IMR-90 (cell line): ENCODE data around the gene SPATA2L. TPM values are rescaled to one million over a fixed set of nuclear protein-coding genes. Genes with fewer than 3 reads are reported as not detected.

Source experiments
- ATAC-seq: fragments of 200-7000 bp; cut with Tn5 transposase; 2 replicates; pipeline ENCODE4 v1.9.1; 2020; ENCODE audit warnings: low read depth, mild to moderate bottlenecking, moderate library complexity
- BruUV-seq: library from RNA; stranded (reverse); fragments of 400-500 nt; replicated peaks from 2 replicates; lab custom pipeline; 2021; lab: Mats Ljungman, UMichigan
- CTCF ChIA-PET: fragments of 300-600 bp; formaldehyde crosslinking; extraction: SDS; loops from one replicate; lab custom pipeline; 2021; ENCODE audit warnings: antibody characterized with exemption; lab: Yijun Ruan, JAX
- POLR2A ChIA-PET: fragments of 300-600 bp; sonication (Branson Sonifier 250); formaldehyde crosslinking; loops from one replicate; lab custom pipeline; 2022; ENCODE audit warnings: antibody characterized with exemption; ENCODE audit not compliant: unreplicated experiment; lab: Charles Lee
- DNase-seq: peaks from one replicate; pipeline ENCODE4 v3.0.0; 2013
- H2AFZ ChIP-seq: replicated peaks from 2 replicates; pipeline ENCODE3; 2013; ENCODE audit warnings: low read length, mild to moderate bottlenecking; ENCODE audit not compliant: poor library complexity
- H2AK5ac ChIP-seq: 2 replicates; pipeline ENCODE4 v1.6.1; 2013; ENCODE audit warnings: low read depth, low read length, inconsistent platforms
- H2AK9ac ChIP-seq: replicated peaks from 2 replicates; pipeline ENCODE3; 2013; ENCODE audit warnings: mild to moderate bottlenecking, low read depth, low read length, moderate library complexity; ENCODE audit not compliant: poor library complexity
- H2BK120ac ChIP-seq: 2 replicates; pipeline ENCODE4 v1.6.1; 2013; ENCODE audit warnings: low read depth, low read length, inconsistent platforms
- H2BK15ac ChIP-seq: 3 replicates; pipeline ENCODE4 v1.6.1; 2013; ENCODE audit warnings: low read depth, low read length, inconsistent platforms
- H2BK20ac ChIP-seq: 2 replicates; pipeline ENCODE4 v1.6.1; 2013; ENCODE audit warnings: low read depth, mild to moderate bottlenecking, inconsistent platforms, low read length, moderate library complexity
- H2BK5ac ChIP-seq: 2 replicates; pipeline ENCODE4 v1.6.1; 2013; ENCODE audit warnings: mild to moderate bottlenecking, low read depth, low read length, inconsistent platforms; ENCODE audit not compliant: poor library complexity, severe bottlenecking
- H3K14ac ChIP-seq: replicated peaks from 2 replicates; pipeline ENCODE4 v1.6.1; 2013; ENCODE audit warnings: low read depth, low read length, inconsistent platforms
- H3K18ac ChIP-seq: 2 replicates; pipeline ENCODE4 v1.6.1; 2013; ENCODE audit warnings: low read depth, low read length, control low read depth
- H3K23ac ChIP-seq: 2 replicates; pipeline ENCODE4 v1.6.1; 2013; ENCODE audit warnings: low read depth, low read length, inconsistent platforms
- H3K27ac ChIP-seq: 2 replicates; pipeline ENCODE4 v1.5.1; 2013; ENCODE audit warnings: mild to moderate bottlenecking, control low read depth, low read length; ENCODE audit not compliant: insufficient read depth
- H3K27me3 ChIP-seq: 2 replicates; pipeline ENCODE4 v1.6.1; 2013; ENCODE audit warnings: low read length; ENCODE audit not compliant: control insufficient read depth, insufficient read depth
- H3K36me3 ChIP-seq: 2 replicates; pipeline ENCODE4 v1.6.1; 2013; ENCODE audit warnings: low read length, mixed read lengths; ENCODE audit not compliant: control insufficient read depth, insufficient read depth
- H3K4ac ChIP-seq: 2 replicates; pipeline ENCODE4 v1.6.1; 2013; ENCODE audit warnings: low read depth, low read length, inconsistent platforms
- H3K4me1 ChIP-seq: 2 replicates; pipeline ENCODE4 v1.6.1; 2013; ENCODE audit warnings: low read length, mixed read lengths; ENCODE audit not compliant: control insufficient read depth, insufficient read depth
- H3K4me2 ChIP-seq: 2 replicates; pipeline ENCODE4 v1.6.1; 2013; ENCODE audit warnings: low read depth, mild to moderate bottlenecking, control low read depth, low read length, moderate library complexity
- H3K4me3 ChIP-seq: 2 replicates; pipeline ENCODE4 v1.5.1; 2013; ENCODE audit warnings: low read depth, mild to moderate bottlenecking, control low read depth, low read length, moderate library complexity; ENCODE audit not compliant: insufficient read depth
- H3K56ac ChIP-seq: 2 replicates; pipeline ENCODE4 v1.6.1; 2013; ENCODE audit warnings: low read length, inconsistent platforms; ENCODE audit not compliant: insufficient read depth; ENCODE audit errors: extremely low read depth
- H3K79me1 ChIP-seq, 2 experiments: 2 replicates each; pipeline ENCODE4 v1.6.1; 2013; ENCODE audit warnings: low read length in 2 of 2, inconsistent platforms in 1 of 2, low read depth in 1 of 2
- H3K9ac ChIP-seq: 2 replicates; pipeline ENCODE4 v1.6.1; 2013; ENCODE audit warnings: low read depth, low read length, control low read depth
- H3K9me1 ChIP-seq: 2 replicates; pipeline ENCODE4 v1.6.1; 2013; ENCODE audit warnings: low read length, inconsistent platforms; ENCODE audit not compliant: insufficient read depth
- H3K9me3 ChIP-seq: 2 replicates; pipeline ENCODE4 v1.6.1; 2013; ENCODE audit warnings: low read length; ENCODE audit not compliant: control insufficient read depth, insufficient read depth
- H4K20me1 ChIP-seq: 2 replicates; pipeline ENCODE4 v1.6.1; 2013; ENCODE audit warnings: low read length, inconsistent platforms; ENCODE audit not compliant: insufficient read depth
- H4K5ac ChIP-seq: 2 replicates; pipeline ENCODE4 v1.6.1; 2013; ENCODE audit warnings: mild to moderate bottlenecking, low read depth, low read length, control low read depth
- H4K8ac ChIP-seq, 2 experiments: 2 replicates each; pipeline ENCODE4 v1.6.1; 2013; ENCODE audit warnings: low read depth in 2 of 2, low read length in 2 of 2, control low read depth in 1 of 2, inconsistent platforms in 1 of 2
- H4K91ac ChIP-seq: 2 replicates; pipeline ENCODE4 v1.6.1; 2013; ENCODE audit warnings: low read depth, low read length, inconsistent platforms; ENCODE audit not compliant: insufficient read depth
- BHLHE40 ChIP-seq: fragments of 150-350 bp; IDR thresholded peaks from 2 replicates; pipeline ENCODE4 v1.6.1; 2016; ENCODE audit warnings: mild to moderate bottlenecking, low read depth, low read length
- FOS ChIP-seq: fragments of 150-350 bp; IDR thresholded peaks from 2 replicates; pipeline ENCODE4 v1.6.1; 2016; ENCODE audit warnings: low read depth, low read length
- MAZ ChIP-seq: IDR thresholded peaks from 2 replicates; pipeline ENCODE4 v1.6.1; 2012; ENCODE audit warnings: low read depth, mild to moderate bottlenecking, low read length, improper control_type of control experiment, moderate library complexity, borderline replicate concordance
- NFE2L2 ChIP-seq: fragments of 150-350 bp; IDR thresholded peaks from 2 replicates; pipeline ENCODE4 v1.6.1; 2016; ENCODE audit warnings: low read depth, mild to moderate bottlenecking, low read length
- POLR2A ChIP-seq: IDR thresholded peaks from 2 replicates; pipeline ENCODE4 v1.6.1; 2012; ENCODE audit warnings: mild to moderate bottlenecking, low read depth, low read length
- SMC3 ChIP-seq: fragments of 150-350 bp; IDR thresholded peaks from 2 replicates; pipeline ENCODE4 v1.6.1; 2016; ENCODE audit warnings: low read depth, mild to moderate bottlenecking, antibody characterized with exemption, low read length, moderate library complexity
- WGBS, 2 experiments: methylation state at CpG; one replicate each; pipeline versions ENCODE4 v1.1.5 to v1.1.7; 2013; ENCODE audit warnings: missing lambda C conversion rate in 2 of 2; ENCODE audit not compliant: insufficient read length in 1 of 2; ENCODE audit errors: extremely low coverage in 2 of 2; 5-methylcytosine and 5-hydroxymethylcytosine counted together
- dilution Hi-C: fragments of 300-500 bp; cut with HindIII; formaldehyde crosslinking; loops from one replicate; pipeline ENCODE4 v1.14.3; 2018; ENCODE audit warnings: low sequenced_read_pairs; ENCODE audit not compliant: unreplicated experiment
- in situ Hi-C: fragments of 300-500 bp; cut with MboI; formaldehyde crosslinking; loops from 3 replicates; pipeline ENCODE4 v1.14.3; 2019; ENCODE audit warnings: low sequenced_read_pairs, inconsistent platforms, mixed read lengths
- intact Hi-C: fragments of 100-400 bp; cut with micrococcal nuclease; formaldehyde crosslinking; loops from 2 replicates; pipeline ENCODE4 v1.10.0; 2022
- polyA plus RNA-seq, 3 experiments: library from polyadenylated mRNA; depleted of rRNA; stranded (reverse); fragments of >200 nt; gene quantifications; 2 replicates each; pipeline ENCODE4 v1.2.3, GENCODE V29; 2012; ENCODE audit warnings: low replicate concordance in 1 of 3
- total RNA-seq: library from RNA; depleted of rRNA; stranded (reverse); fragments of >200 nt; gene quantifications from 2 replicates; pipeline ENCODE4 v1.2.3, GENCODE V29; 2012
- TF ChIP-seq, protein P1 (sequence below): conservative IDR thresholded peaks from 2 replicates; pipeline ENCODE4 v1.5.1; 2012; ENCODE audit warnings: mild to moderate bottlenecking, low read depth, low read length, improper control_type of control experiment

Gene SPATA2L
- total and polyA plus RNA-seq, 2 of the 4 experiments (the other 2 are of a cell fraction), result 4.8 to 6.9 TPM

DNA sequence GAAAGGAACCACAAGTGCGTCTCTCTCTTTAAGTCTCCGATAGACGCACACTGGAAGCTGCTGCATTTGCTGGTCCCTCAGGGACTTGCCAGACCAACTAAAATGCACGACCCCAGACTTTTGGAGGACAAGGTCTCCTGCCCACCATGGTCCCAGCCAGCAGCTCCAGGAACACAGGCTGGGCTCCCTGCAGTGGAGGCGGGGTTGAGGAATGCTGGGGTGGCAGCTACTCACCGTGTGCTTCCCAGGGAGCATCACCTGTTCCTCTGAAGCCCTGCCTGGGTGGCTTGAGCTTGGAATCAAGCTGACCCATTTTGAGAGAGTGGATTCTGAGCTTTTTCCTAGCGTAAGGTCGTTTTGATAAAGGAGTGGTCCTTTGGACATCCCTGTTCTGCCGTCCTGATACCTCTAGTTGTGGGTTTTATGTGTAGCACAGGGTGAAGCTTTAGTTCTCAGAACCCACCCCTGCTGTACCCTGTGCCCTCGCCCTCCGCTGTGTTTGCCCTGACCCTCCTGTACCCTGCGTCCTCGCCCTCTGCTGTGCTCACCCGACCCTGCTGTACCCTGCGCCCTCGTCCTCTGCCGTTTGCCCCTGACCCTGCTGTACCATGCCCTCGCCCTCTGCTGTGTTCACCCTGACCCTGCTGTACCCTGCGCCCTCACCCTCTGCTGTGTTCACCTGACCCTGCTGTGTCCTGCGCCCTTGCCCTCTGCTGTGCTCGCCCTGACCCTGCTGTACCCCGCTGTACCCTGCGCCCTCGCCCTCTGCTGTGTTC lies 30.8 kb upstream of the SPATA2L start:
- H2BK15ac ChIP-seq, result no peak overlapping the region
- H3K56ac ChIP-seq, result no peak overlapping the region
- no peak overlapping the region for H2BK120ac ChIP-seq
- no peak overlapping the region for H3K4ac ChIP-seq
- H4K91ac ChIP-seq, result no peak overlapping the region
- no peak overlapping the region for H3K23ac ChIP-seq
- DNase-seq, result no peak
- no peak overlapping the region for H3K9ac ChIP-seq
- H2BK20ac ChIP-seq, result no peak overlapping the region
- TF ChIP-seq POLR2A, result no peak
- no peak for TF ChIP-seq BHLHE40
- no peak for TF ChIP-seq FOS
- TF ChIP-seq, protein P1, sequence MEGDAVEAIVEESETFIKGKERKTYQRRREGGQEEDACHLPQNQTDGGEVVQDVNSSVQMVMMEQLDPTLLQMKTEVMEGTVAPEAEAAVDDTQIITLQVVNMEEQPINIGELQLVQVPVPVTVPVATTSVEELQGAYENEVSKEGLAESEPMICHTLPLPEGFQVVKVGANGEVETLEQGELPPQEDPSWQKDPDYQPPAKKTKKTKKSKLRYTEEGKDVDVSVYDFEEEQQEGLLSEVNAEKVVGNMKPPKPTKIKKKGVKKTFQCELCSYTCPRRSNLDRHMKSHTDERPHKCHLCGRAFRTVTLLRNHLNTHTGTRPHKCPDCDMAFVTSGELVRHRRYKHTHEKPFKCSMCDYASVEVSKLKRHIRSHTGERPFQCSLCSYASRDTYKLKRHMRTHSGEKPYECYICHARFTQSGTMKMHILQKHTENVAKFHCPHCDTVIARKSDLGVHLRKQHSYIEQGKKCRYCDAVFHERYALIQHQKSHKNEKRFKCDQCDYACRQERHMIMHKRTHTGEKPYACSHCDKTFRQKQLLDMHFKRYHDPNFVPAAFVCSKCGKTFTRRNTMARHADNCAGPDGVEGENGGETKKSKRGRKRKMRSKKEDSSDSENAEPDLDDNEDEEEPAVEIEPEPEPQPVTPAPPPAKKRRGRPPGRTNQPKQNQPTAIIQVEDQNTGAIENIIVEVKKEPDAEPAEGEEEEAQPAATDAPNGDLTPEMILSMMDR, result no peak
- no peak for TF ChIP-seq MAZ
- no peak for TF ChIP-seq SMC3
- TF ChIP-seq NFE2L2, result no peak
- H2BK5ac ChIP-seq, result no peak overlapping the region
- H3K4me2 ChIP-seq, result no peak overlapping the region
- peaks cover 71% of the 10 kb centered on the region for H3K36me3 ChIP-seq
- H2AFZ ChIP-seq, result no peak overlapping the region
- H3K14ac ChIP-seq, result no peak overlapping the region
- in situ Hi-C loops (no loop called here), dilution Hi-C loops (no loop called here), intact Hi-C loops (no loop called here)
- BruUV-seq, result no TSS peak
- WGBS, 2 experiments, result 96% methylated on average over 11 of the region's 24 CpGs; no CpG with 5 or more reads in 1 of the 2 experiments
- H3K4me1 ChIP-seq, result no peaks in the 10 kb centered on the region
- H3K79me1 ChIP-seq, result peaks cover 8 to 36% of the 10 kb centered on the region in 2 experiments
- no peak overlapping the region for H4K5ac ChIP-seq
- POLR2A ChIA-PET, result no interaction called here
- no peak overlapping the region for H3K18ac ChIP-seq
- no peaks in the 10 kb centered on the region for H3K9me1 ChIP-seq
- H2AK9ac ChIP-seq, result no peak overlapping the region
- H3K9me3 ChIP-seq, result no peaks in the 10 kb centered on the region
- no peak overlapping the region for H4K8ac ChIP-seq
- H3K4me3 ChIP-seq, result no peak overlapping the region
- no peak overlapping the region for H3K27ac ChIP-seq
- CTCF ChIA-PET, result no interaction called here
- no peaks in the 10 kb centered on the region for H3K27me3 ChIP-seq
- no peak for ATAC-seq
- no peaks in the 10 kb centered on the region; the same call in none of the 2 replicates for H4K20me1 ChIP-seq
- H2AK5ac ChIP-seq, result no peak overlapping the region
